GM12801 (cell line): ENCODE results near the gene SAMD11.

Experiments
- TF ChIP-seq, protein P1 (sequence below): IDR thresholded peaks from one replicate; pipeline ENCODE4 v1.5.1; 2011; ENCODE audit warnings: control low read depth; ENCODE audit not compliant: insufficient read length; ENCODE audit errors: extremely low read depth

The SAMD11 gene

DNA sequence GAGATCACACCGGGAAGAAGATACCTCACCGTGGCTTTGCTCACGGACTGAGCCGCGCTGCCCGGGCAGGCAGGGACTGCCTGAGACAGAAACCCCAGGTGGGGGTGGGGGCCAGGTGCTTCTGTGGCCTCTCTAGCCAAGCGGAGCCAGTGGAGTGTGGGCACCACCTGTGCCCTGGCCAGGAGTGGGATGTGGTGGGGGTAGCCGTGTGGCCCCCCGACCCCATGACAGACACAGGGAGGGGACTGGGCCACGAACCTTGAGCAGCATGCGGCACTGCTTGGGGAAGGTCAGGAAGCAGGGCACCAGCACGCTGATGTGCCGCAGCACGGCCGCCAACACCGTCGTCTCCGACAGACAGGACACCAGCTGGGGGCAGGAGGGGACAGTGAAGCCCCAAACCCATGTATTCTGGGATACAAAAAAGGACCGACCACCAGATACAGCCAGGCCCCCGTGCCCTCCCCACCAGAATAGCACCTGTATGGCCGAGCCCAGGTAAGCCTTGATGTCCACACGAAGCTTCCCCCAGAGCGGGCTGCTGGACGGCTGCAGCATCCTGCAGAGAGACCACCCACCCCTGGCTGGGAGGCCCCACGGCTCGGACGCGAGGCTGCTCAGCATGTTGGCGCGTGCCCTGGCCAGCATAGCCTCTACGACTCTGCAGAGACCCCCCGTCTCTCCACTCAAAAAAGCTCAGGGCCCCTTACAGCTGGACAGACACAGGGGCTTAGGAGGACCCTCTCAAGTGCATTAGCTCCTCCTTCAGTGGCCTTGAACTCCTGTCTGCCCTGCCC is 30.0 kb downstream of the SAMD11 start:
- TF ChIP-seq, protein P1, sequence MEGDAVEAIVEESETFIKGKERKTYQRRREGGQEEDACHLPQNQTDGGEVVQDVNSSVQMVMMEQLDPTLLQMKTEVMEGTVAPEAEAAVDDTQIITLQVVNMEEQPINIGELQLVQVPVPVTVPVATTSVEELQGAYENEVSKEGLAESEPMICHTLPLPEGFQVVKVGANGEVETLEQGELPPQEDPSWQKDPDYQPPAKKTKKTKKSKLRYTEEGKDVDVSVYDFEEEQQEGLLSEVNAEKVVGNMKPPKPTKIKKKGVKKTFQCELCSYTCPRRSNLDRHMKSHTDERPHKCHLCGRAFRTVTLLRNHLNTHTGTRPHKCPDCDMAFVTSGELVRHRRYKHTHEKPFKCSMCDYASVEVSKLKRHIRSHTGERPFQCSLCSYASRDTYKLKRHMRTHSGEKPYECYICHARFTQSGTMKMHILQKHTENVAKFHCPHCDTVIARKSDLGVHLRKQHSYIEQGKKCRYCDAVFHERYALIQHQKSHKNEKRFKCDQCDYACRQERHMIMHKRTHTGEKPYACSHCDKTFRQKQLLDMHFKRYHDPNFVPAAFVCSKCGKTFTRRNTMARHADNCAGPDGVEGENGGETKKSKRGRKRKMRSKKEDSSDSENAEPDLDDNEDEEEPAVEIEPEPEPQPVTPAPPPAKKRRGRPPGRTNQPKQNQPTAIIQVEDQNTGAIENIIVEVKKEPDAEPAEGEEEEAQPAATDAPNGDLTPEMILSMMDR = no peak

DNA sequence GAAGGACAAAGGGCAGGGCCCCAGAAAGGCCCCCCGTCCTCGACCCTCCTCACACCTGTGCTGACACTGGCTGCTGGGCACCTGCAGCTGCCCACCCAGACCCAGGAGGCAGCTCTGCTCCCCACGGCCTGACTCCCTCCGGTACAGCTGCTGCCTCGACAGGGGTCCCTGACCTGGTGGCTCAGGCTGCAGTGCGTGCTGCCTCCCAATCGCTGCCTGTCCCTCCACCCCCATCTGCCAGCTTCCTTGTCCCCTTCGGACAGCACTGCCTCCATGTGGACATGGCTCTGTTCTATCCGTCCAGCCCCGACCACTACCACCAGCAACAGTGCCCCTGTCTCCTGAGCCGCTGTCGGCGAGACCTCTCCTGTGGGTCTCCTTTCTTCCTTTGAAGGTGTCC is 31.2 kb downstream of the SAMD11 start:
- TF ChIP-seq, protein P1 = no peak

DNA sequence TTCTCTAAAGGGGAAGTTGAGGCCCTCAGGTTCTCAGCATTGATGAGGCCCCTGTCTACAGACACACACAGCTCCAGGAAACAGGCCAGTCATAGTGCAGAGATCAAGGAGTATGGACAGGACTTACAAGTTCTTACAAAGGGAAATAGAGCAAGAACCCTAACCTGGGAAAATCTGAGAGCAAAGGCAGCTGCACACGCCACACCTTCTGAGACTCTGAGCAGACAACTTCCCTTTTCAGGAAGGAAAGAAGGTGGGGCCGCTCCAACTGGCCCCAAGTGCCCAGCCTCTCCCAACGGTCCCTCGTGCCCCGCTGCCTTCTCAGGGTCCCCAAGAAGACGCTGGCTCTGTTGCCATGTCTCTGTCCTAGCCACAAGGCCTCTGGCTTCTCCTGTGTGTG is 31.8 kb downstream of the SAMD11 start:
- TF ChIP-seq, protein P1 = no peak

DNA sequence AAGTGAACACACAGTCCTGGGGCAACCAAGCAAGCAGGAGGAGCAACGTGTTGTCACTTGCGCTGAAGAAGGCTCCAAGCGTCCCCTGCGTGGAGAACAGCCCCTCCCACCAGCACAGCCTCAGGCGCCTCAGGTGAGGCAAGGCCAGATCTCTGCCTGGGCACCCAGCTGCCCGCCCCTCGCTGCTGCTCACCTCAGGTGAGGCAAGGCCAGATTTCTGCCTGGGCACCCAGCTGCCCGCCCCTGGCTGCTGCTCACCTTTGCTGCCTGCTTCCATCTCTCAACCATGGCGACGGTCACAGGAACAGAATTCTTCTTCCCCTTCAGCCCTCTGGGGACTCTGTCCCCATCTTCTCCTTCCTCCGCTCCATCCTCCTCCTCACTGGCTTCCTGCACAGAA is 32.9 kb downstream of the SAMD11 start:
- TF ChIP-seq, protein P1 = no peak

DNA sequence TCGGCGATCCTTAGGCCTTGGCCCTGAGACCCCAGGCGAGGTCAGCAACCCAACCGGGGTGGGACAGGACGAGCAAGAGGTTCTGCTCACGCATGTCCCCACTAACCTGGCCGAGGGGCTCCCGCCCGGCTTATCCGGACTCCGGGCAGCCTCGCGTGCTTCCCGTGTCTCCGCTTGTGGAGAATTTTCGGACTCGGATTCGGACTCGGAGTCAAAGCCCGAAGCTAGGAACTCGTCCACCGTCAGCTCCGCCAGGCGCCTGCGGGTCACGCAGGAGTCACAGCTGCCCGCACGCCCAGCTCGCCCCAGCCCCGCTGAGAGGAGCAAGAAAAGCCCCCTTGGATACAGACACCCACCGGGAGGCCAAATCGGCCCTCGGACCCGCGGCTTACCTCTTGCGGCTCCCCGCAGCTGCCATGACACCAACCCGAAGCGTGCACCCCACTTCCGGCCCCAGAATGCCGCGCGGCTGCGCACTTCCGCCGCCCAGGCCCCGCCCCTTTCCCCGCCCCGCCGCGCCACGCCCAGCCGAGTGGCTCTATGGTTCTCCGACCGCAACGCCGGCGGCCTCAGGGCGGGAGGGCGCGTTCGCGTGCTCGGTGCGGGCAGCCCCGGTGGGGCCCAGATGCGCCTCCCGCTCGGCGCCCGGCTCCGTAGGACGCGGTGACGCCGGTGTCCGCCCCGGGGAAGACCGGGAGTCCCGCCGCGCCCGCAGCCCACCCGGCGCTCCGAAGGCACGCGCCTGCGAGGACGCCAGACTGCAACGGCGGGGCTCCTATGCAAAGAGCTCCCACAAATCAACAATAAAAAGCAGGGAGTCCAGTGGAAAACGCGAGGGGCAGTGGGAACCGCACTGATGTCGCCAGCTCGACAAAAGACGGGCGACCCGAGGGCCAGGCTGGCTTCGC is 35.4 kb downstream of the SAMD11 start, which contains the start of gene NOC2L:
Gene NOC2L, minus strand, starts transcription at position 434 of the 908 bp plus-strand sequence. Its CDS starts 16 bp downstream, at position 418.
- TF ChIP-seq, protein P1 = no peak

DNA sequence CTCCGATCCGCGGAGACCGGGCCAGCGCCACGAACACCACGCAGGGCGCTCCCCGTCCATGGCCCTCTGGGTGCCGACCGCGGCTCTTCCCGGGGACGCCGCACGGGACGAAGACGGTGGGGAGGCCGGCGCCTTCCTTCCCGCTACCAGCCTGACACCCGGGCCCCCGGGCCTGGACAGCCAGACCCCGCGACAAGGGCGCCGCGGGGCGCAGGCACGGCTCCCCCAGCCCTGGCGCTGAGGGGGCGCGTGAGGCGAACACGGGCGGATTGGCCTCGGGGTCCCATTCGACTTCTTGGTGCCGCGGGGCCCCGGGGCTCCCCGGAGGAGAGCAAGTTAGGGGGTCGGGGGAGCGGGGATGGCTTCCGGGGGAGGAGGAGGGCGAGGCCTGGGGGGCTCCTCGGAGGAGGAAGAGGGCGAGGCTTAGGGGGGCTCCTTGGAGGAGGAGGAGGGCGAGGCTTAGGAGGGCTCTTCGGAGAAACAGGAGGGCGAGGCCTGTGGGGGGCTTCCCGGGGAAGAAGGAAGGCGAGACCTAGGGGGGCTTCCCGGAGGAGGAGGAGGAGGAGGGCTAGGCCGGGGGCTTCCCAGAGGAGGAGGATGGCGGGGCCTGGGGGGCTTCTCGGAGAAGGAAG is 36.1 kb downstream of the SAMD11 start:
- TF ChIP-seq, protein P1 = no peak
